Testis (tissue), 3 donors: Measurements from ENCODE around the gene NTM. TPM values are rescaled to one million over a fixed set of nuclear protein-coding genes. Genes with fewer than 3 reads are reported as not detected.
A peak's percentile ranks its signal among the peaks of the same experiment; 100 is the strongest.

Source experiments
- DNase-seq: peaks from one replicate; pipeline ENCODE4 v3.0.0-alpha.2; 2019
- H3K27ac ChIP-seq, 2 donors: fragments of 200-600 bp; sonication (generic); one replicate each; pipeline ENCODE4 v1.5.1; 2019
- H3K27me3 ChIP-seq: fragments of 200-600 bp; sonication (generic); one replicate; pipeline ENCODE4 v1.5.1; 2019
- H3K36me3 ChIP-seq: fragments of 200-600 bp; sonication (generic); one replicate; pipeline ENCODE4 v1.5.1; 2017; ENCODE audit warnings: low read depth; ENCODE audit errors: missing control alignments
- H3K4me1 ChIP-seq: fragments of 200-600 bp; sonication (generic); one replicate; pipeline ENCODE4 v1.5.1; 2019
- H3K4me3 ChIP-seq, 2 donors: fragments of 200-600 bp; sonication (generic); one replicate each; pipeline ENCODE4 v1.5.1; 2017 to 2019
- H3K9me3 ChIP-seq: fragments of 200-600 bp; sonication (generic); one replicate; pipeline ENCODE4 v1.5.1; 2017
- POLR2A ChIP-seq: fragments of 450-650 bp; IDR thresholded peaks from one replicate; pipeline ENCODE4 v1.6.1; 2017; ENCODE audit warnings: antibody characterized with exemption, mild to moderate bottlenecking, moderate library complexity
- WGBS, 2 donors: methylation state at CpG; one replicate each; pipeline ENCODE4 v1.1.5; 2018; 5-methylcytosine and 5-hydroxymethylcytosine counted together
- intact Hi-C: fragments of 100-400 bp; cut with DNase I; formaldehyde crosslinking; loops from one replicate; pipeline ENCODE4 v1.15.1; 2023; ENCODE audit warnings: low total_unique reads
- polyA plus RNA-seq: library from polyadenylated mRNA; stranded (reverse); fragments of 350-450 nt; fragmentation: Illumina TruSeq; extraction: RNeasy Lipid Tissue Mini Kit (QIAGEN cat#74804); gene quantifications from one replicate; pipeline ENCODE4 v1.2.3, GENCODE V29; 2014; ENCODE audit warnings: low read depth, low replicate concordance; ENCODE audit not compliant: insufficient read depth
- total RNA-seq, 2 donors: library from RNA; depleted of rRNA; stranded (reverse); fragments of >200 nt; gene quantifications; one replicate each; pipeline ENCODE4 v1.2.3, GENCODE V29; 2016
- TF ChIP-seq, protein P1 (sequence below), 3 experiments: fragments of 450-650 bp in 2 of 3; fragments of 200-600 bp in 1 of 3; sonication (generic) in 1 of 3; IDR thresholded peaks; one replicate each; pipeline ENCODE4 v1.5.1; 2016 to 2019; ENCODE audit warnings: antibody characterized with exemption in 3 of 3, mild to moderate bottlenecking in 2 of 3, moderate library complexity in 1 of 3

NTM gene
- total and polyA plus RNA-seq, 3 donors from 2014 or later: 1.7 to 4.5 (median 1.8) TPM

DNA sequence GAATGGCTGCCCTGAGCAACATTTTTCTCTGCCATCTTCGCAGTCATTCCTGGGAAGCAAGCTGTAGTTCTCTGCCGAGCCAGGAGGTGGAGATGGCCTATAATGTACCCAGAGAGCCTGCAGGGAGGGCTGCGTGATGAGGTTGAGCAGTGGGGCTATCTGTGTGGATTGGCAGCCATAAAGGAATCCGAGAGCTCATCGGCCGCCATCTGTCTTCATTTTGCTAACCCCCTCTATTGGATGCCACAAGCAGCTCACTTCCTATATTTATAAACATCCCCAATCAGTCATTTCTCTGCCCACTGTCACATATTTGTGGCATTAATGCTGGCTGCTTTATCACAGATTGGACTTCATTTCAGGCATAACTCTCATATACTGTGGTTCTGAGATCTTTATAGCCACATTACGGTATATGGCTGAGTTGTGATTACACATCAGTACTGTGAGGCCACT, 209.5 kb downstream of the NTM start:
- 71 to 75% methylated on average over 7 of the region's 7 CpGs for WGBS, 2 donors
- Histone ChIP-seq H3K4me1 (no peaks in the 10 kb centered on the region), H3K4me3 (no peak overlapping the region), H3K27me3 (no peaks in the 10 kb centered on the region), H3K36me3 (no peaks in the 10 kb centered on the region), H3K27ac (no peak overlapping the region), H3K9me3 (no peaks in the 10 kb centered on the region)
- TF ChIP-seq, protein P1, sequence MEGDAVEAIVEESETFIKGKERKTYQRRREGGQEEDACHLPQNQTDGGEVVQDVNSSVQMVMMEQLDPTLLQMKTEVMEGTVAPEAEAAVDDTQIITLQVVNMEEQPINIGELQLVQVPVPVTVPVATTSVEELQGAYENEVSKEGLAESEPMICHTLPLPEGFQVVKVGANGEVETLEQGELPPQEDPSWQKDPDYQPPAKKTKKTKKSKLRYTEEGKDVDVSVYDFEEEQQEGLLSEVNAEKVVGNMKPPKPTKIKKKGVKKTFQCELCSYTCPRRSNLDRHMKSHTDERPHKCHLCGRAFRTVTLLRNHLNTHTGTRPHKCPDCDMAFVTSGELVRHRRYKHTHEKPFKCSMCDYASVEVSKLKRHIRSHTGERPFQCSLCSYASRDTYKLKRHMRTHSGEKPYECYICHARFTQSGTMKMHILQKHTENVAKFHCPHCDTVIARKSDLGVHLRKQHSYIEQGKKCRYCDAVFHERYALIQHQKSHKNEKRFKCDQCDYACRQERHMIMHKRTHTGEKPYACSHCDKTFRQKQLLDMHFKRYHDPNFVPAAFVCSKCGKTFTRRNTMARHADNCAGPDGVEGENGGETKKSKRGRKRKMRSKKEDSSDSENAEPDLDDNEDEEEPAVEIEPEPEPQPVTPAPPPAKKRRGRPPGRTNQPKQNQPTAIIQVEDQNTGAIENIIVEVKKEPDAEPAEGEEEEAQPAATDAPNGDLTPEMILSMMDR (IDR thresholded peaks at IDR 0.05): peak in 2 of 3 experiments; percentile 33 to 48
- TF ChIP-seq POLR2A: no peak
- intact Hi-C loops: no loop called here
- peak; percentile 68 for DNase-seq

DNA sequence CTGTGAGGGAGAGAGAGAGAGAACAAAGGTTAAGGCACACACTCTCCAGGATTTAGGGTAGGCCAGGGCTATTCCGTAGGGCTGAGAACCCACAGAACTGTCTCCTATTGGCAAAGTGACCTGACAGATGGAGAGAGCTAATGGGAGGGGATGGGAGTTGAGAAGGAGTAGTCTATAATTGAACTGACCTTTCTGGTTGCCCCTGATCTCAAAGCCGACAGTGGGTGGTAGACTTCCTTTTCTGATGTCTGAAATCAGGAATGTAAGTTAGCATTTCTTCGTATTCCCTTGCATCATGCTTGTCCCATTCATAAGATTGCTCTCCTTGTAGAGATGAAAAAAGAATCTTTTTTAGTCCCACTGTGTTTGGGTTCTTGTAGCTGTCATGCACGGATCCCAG, 210.1 kb downstream of the NTM start:
- no peak for DNase-seq
- no peak for TF ChIP-seq POLR2A
- TF ChIP-seq, protein P1 (IDR thresholded peaks at IDR 0.05): no peak
- H3K4me1 ChIP-seq: no peaks in the 10 kb centered on the region
- no peaks in the 10 kb centered on the region for H3K27me3 ChIP-seq
- H3K27ac ChIP-seq: no peak overlapping the region
- WGBS, 2 donors: 70 to 81% methylated on average over 4 of the region's 4 CpGs
- intact Hi-C loops: no loop called here
- no peaks in the 10 kb centered on the region for H3K36me3 ChIP-seq
- no peak overlapping the region for H3K4me3 ChIP-seq
- H3K9me3 ChIP-seq: no peaks in the 10 kb centered on the region

DNA sequence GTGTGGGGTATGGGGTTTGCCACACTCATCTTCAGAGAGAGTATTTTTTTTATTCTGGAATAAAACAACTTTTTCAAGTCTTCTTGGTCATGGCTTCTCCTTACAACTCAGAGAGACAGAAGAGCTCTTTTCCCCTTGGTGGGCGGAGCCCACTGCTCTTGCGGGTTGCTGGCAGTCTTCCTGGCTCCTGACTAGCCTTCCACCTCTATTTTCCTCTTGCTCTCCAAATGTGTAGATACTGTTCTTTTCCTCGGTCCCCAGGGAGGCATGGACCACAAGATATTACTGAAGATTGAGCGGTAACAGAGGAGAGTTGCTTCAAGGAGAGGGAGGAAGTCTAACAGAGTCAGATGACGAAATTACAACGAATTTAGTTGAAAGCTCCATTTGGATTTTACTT, 210.6 kb downstream of the NTM start:
- WGBS, 2 donors: 48 to 52% methylated on average over 6 of the region's 6 CpGs
- Histone ChIP-seq H3K4me1 (no peaks in the 10 kb centered on the region), H3K27ac (no peak overlapping the region), H3K4me3 (no peak overlapping the region), H3K27me3 (no peaks in the 10 kb centered on the region), H3K36me3 (no peaks in the 10 kb centered on the region), H3K9me3 (no peaks in the 10 kb centered on the region)
- intact Hi-C loops: no loop called here
- TF ChIP-seq POLR2A: no peak
- TF ChIP-seq, protein P1 (IDR thresholded peaks at IDR 0.05): no peak
- peak; percentile 20 for DNase-seq

DNA sequence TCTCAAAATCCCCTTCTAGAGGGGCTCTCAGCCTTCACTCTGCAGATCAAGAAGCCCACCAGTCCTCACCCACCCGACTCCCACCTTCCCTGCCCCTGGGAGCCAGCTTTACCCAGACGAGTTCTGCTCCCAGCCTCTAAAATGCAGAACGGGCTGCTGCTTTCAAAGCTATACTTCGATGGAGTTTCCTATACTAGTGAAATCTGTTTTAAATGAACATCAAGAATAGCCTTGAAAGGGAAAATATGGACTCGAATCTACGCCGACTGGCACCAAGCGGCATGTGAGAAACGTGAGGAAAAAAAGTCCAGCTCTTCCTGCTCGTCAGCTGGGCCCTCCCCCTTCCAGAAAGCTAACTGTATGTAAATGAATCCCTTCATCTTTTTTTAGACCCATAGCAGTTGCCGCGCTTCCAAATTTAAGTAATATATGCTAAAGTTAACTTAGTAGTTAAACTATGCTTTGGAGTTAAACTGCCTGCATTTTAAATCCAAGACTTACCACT, 211.7 kb downstream of the NTM start:
- no peak for TF ChIP-seq POLR2A
- TF ChIP-seq, protein P1 (IDR thresholded peaks at IDR 0.05): no peak
- H3K4me3 ChIP-seq: no peak overlapping the region
- no peaks in the 10 kb centered on the region for H3K9me3 ChIP-seq
- no peaks in the 10 kb centered on the region for H3K27me3 ChIP-seq
- no peak for DNase-seq
- H3K36me3 ChIP-seq: no peaks in the 10 kb centered on the region
- whole genome bisulfite sequencing, 2 donors: 44 to 73% methylated on average over 12 of the region's 12 CpGs
- H3K27ac ChIP-seq: no peak overlapping the region
- intact Hi-C loops: no loop called here
- no peaks in the 10 kb centered on the region for H3K4me1 ChIP-seq

DNA sequence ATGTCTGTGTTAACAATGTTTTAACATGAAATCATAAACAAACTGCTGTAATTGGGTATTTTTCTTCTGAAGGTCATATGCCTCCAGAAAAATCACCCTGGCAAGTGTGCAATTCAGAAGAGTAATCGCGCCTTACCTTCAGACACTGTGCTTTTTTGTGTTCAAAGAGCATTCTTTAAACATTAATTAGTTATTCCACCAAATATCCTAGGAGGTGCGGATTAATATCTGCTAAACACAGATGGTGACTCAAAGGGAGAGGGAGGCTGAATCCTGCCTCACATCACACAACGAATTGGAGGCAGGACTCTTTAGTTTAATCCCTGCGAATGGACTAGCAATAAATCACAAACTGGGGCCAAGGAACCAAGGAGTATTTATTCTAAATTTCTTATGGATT, 213.0 kb downstream of the NTM start:
- intact Hi-C loops: no loop called here
- DNase-seq: no peak
- TF ChIP-seq POLR2A: no peak
- TF ChIP-seq, protein P1 (IDR thresholded peaks at IDR 0.05): no peak
- H3K27me3 ChIP-seq: no peaks in the 10 kb centered on the region
- H3K9me3 ChIP-seq: no peaks in the 10 kb centered on the region
- no peak overlapping the region for H3K27ac ChIP-seq
- H3K4me3 ChIP-seq: no peak overlapping the region
- no peaks in the 10 kb centered on the region for H3K36me3 ChIP-seq
- H3K4me1 ChIP-seq: no peaks in the 10 kb centered on the region
- WGBS, 2 donors: 61 to 66% methylated on average over 5 of the region's 5 CpGs
